Hematopoietic multipotent progenitor cell treated with erythropoietin and hydrocortisone succinate and interleukin-3 and kit ligand, for 8 days (in vitro differentiated cells): ENCODE results near the gene ARHGEF3.
A peak's percentile ranks its signal among the peaks of the same experiment; 100 is the strongest.

ENCODE experiments used
- DNase-seq: peaks from one replicate; pipeline ENCODE4 v3.0.0-alpha.2; 2015

ARHGEF3 gene

GRCh38 chr3:56819016-56819809 is 17.5 kb upstream of the ARHGEF3 start:
- DNase-seq: no peak

DNA sequence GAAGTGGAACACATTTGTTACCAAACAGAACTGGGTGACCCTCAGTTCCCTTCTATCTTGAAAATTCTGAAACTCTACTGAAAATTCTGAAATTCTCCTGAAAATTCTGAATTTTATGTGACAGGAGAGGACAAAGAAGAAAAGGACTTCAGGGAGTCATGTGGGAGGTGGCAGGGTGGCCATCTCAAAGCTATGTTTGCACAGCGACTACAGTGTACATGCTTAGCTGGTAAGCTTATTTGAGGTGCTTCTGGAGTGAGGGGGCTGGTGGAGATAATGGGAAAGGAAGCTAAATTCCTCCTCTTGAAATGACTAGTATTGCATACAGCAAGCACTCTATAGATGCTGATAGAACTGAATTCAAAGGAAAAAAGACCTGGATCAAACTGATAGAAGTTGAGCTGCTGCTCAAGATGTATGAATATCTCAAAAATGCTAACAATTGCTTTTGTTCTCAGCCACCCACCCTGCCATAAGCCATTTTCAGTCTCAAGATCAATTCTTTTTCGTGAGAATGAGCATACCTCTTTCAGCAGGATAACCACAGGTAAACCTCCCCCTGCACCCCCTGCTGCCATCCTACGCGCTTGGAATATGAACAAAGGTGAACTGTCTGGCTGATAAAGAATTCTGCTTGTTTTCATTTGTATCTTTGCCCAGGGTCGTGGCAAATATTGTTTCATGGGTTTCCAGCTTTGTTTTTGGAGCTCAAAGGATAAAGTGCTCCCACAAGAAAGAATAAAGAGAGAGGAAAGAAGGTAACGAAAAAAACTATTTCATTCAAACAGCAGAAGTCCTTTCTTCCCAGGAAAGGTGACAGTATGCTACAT is 16.6 kb upstream of the ARHGEF3 start:
- no peak for DNase-seq

- peak; percentile 33 for DNase-seq
Observed at GRCh38 chr3:56817646-56818045, 15.9 kb upstream of the ARHGEF3 start.

DNA sequence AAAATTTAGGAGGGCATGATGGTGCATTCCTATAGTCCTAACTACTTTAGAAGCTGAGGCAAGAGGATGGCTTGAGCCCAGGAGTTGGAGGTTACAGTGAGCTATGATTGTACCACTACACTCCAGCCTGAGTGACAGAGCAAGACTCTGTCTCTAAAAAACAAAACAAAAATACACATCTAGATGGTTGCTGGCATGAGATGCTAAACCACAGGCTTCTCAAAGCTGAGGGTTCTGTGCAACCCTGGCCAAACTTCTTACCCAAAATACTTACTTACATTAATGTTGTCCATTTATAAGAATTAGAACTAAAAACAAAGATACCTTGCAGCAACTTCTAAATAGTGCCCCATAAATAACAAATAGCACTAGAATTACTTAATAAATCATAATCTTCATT is 14.3 kb upstream of the ARHGEF3 start:
- no peak for DNase-seq

GRCh38 chr3:56815589-56815988 is 13.8 kb upstream of the ARHGEF3 start:
- DNase-seq: no peak

- no peak for DNase-seq
Observed at GRCh38 chr3:56813653-56813960, 11.9 kb upstream of the ARHGEF3 start.

GRCh38 chr3:56812754-56813652 is 11.3 kb upstream of the ARHGEF3 start:
- no peak for DNase-seq

- no peak for DNase-seq
Observed at GRCh38 chr3:56811546-56812202, 9.9 kb upstream of the ARHGEF3 start.

DNA sequence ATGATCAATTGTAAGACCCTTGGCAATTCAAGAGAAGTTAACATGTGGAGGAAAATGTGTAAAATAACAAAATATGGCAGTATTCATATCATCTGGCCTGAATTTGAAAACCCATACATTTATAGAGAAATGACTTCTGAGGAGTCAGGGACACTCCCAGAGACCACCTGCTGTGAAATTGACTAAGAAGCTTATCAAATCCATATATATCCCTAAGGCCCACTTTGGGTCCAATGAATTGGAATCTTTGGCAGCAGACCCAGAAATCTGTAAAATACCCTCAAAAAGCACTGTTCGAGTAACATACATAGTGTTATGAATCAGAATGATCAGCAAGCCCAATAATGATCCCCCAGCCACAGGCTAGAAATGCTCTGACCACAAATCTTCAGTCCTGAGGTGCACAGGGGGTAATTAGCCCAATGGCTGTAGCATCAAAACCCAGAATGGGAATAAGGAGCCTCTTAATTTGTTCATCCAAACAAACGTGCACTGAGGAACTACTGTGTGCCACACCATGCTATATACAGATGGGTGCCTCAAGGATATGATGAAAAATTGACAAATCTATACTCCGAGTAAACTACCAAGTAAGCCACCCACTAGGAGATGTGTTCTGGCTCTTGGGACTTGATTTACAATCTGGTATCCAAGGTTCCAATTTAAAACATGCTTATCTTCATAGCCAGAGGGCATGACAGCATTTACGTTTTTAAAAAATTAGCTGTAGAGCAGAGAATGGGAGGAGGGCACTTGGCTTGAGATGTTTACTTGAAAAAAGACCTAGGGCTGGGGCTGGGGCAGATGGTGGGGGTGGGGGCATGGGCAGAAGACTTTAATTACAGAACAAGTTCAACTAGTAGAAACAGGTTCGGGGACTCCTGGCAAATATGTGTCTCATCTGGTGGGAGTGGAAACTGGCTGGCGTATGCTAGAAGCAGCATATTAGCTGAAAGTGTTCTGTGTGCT is 9.1 kb upstream of the ARHGEF3 start:
- no peak for DNase-seq

- DNase-seq: no peak
Observed at GRCh38 chr3:56806407-56806806, 4.7 kb upstream of the ARHGEF3 start.

GRCh38 chr3:56802790-56803189 is 1.0 kb upstream of the ARHGEF3 start:
- DNase-seq: no peak

DNA sequence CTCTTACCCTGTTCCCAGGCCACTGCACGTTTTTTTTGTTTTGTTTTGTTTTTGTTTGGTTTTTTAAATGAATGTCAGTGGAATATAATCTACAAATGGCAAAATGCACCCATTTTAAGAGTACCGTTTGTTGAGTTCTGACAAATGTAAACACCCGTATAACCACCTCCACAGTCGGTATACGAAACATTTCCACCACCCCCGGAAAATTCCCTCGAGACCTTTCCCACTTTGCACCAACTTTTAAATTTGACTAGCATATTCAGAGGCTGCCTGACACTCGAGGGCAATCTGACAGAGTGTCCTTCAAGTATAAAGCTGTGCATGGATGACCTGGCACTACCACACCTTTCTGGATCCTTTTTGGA is 613 bp upstream of the ARHGEF3 start:
- DNase-seq: no peak

- no peak for DNase-seq
Observed at GRCh38 chr3:56800832-56801661, 702 bp downstream of the ARHGEF3 start.

GRCh38 chr3:56800130-56800831 is 1.5 kb downstream of the ARHGEF3 start:
- DNase-seq: no peak

DNA sequence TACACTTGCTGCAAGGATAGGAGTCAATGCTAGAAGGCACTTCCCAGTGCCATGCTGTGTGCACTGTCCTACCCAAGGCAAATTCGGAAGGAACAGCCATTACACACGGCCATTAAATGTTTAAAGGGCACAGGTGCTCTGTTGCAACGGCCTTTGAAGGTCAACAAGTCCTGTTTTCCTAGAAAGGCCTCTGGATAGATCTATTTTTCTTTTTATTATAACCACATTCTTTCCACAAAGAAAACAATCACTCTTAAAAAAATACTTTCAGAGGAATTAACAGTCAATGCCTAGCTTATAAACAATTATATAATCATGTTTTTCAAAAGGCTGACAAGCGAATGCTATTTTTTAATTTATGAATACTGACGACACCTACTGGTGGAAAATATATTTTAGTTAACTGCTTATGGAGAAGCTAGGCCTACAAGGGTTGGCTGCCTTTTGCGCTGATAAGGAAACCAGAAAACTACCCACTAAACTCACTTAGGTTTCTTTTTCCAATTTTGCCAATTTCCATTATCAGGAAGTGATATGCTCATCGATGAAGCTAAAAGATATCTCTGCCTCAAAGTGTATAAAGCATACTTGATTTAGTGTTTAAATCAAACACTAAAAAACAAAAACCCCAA is 2.4 kb downstream of the ARHGEF3 start:
- DNase-seq: peak; percentile 84

DNA sequence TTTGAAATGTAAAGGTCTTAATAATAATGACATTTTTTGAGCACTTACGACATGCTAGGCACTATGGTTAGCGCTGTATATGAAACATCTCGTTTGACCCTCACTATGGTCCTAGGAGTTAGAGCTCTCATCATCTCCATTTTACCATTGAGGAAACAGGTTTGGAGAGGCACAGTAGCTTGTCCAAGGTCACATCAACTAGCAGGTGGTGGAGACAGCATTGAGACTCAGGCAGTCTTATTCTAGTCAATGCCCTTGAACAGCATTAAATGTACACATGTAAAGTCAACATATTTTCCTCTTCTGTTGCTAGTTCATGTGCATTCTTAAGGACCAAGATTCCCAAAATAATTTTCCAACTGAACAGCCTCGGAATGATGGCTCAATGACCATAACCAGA is 4.8 kb downstream of the ARHGEF3 start:
- DNase-seq: no peak

GRCh38 chr3:56796202-56796601 is 5.5 kb downstream of the ARHGEF3 start:
- DNase-seq: peak; percentile 85

DNA sequence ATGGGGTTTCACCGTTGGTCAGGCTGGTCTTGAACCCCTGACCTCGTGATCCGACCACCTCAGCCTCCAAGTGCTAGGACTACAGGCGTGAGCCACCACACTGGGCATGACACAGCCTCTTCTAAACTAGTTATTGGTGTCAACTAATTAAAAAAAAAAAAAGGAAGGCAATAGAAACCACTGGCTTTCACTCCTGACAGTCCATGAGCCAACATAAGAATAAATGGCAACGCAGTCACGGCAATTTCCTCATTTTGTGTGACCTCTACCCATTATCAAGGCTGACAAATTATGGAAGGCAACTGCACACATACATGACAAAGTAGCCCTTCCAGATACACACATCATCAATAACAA is 5.9 kb downstream of the ARHGEF3 start:
- no peak for DNase-seq

DNA sequence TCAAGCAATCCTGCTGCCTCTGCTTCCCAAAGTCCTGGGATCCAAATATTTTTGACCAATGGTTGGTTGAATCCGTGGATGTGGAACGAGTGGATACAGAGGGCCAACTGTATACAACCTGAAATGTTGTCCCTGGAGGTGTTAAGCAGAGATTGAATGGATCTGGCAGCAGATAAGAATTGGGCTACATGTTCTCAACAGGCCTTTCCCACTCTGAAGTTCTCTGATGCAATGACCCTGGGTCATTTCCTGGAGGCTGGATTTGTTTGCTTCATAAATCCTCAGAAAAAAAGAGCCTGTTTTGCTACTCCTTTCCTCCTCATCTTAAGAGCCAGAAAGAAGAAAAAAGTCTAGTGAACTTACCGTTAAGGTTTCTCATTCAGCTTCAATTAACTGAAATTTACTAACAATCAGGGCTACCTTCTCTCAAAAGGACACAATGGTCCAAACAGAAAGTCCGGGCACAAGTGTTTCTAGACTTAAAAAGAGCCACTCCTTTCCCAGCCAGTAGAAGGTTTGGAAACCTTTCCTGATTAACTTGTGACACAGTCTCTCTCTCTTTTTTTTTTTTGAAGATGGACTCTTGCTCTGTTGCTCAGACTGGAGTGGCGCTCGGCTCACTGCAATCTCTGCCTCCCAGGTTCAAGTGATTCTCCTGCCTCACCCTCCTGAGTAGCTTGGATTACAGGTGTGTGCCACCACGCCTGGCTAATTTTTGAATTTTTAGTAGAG is 6.5 kb downstream of the ARHGEF3 start:
- no peak for DNase-seq
